ENCODE results near the gene ANKRD66.

The ANKRD66 gene

DNA sequence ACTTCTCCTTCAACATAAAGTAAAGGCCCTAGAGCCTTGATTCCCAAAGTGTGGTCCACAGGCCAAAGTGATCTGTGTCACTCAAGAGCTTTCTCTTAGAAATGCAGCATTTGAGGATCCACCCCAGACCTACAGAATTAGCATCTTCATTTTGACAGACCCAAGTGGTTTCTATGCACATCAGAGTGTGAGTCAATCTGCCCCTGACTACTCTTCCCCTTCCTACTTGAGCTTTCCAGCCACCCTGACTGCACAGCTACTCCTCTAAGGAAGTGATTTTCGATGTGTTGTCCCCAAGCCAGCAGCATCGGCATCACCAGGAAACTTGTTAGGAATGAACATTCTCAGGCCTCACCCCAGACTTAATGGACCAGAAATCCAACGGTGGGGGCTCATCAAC is 49.1 kb downstream of the ANKRD66 start:
- ChIA-PET POLR2A (no interaction called here), CTCF (no interaction called here)
- DNase-seq (ENCODE audit: extremely low spot score) = no peak
- TF ChIP-seq, protein P1, sequence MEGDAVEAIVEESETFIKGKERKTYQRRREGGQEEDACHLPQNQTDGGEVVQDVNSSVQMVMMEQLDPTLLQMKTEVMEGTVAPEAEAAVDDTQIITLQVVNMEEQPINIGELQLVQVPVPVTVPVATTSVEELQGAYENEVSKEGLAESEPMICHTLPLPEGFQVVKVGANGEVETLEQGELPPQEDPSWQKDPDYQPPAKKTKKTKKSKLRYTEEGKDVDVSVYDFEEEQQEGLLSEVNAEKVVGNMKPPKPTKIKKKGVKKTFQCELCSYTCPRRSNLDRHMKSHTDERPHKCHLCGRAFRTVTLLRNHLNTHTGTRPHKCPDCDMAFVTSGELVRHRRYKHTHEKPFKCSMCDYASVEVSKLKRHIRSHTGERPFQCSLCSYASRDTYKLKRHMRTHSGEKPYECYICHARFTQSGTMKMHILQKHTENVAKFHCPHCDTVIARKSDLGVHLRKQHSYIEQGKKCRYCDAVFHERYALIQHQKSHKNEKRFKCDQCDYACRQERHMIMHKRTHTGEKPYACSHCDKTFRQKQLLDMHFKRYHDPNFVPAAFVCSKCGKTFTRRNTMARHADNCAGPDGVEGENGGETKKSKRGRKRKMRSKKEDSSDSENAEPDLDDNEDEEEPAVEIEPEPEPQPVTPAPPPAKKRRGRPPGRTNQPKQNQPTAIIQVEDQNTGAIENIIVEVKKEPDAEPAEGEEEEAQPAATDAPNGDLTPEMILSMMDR (IDR thresholded peaks at IDR 0.05; ENCODE audit: control extremely low read depth, extremely low read depth, low read depth, missing control alignments) = no peak

DNA sequence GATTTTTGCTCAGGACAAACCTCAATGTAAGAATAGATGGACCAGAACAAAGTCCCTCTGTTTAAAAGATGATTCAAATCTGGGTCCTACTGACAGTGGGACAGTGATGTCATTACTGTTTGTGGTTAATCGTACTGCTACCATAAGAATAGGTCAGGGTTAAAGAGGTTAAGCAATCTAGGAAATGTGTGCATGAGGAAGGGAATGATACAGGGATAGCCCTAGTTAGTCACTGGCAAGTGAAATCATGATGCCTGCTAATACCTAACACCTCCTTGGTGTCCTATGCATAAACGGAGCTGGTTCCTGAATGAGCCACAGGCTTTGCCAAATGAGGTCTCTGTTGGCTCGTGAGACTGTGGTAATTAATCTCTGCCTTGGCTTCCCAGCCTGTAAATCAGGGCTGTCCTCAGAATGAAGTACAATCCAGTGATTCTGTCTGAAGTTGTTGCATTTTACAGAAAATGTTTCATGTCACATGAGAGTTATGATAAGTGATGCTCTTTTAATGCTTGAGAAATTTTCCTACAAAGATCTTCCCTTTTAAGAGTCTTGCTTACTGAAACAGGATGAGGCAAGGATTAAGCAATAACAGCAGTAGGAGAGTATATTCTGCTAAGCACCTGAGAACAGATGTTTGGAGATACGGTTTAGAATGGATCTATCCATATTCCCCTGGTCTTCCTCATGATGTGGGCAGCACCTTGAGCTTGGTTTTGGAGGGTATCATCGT is 50.3 kb downstream of the ANKRD66 start:
- ChIA-PET POLR2A (no interaction called here), CTCF (no interaction called here)
- TF ChIP-seq, protein P1 (IDR thresholded peaks at IDR 0.05; ENCODE audit: control extremely low read depth, extremely low read depth, low read depth, missing control alignments) = no peak
- no peak for DNase-seq (ENCODE audit: extremely low spot score)

DNA sequence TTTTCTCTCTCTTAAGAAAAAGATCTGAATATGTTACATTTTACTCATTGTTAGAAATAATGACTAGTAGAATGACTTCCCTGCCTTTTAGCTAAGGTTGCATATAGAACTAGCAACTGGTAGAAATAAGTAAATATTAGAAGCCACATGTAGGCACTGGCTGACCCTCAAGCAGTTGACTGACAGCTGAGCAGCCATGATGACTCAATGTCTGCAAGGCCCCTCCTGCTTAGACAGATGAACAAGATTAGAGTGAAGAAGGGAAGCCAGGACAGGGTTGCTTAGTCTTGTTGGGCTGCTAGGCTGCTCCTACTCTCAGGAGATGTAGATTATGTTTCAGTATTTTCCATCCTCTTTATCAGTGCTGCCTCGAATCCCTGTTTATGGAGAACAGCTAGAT is 52.9 kb downstream of the ANKRD66 start:
- DNase-seq (ENCODE audit: extremely low spot score) = no peak
- POLR2A ChIA-PET = no interaction called here
- CTCF ChIA-PET = no interaction called here
- TF ChIP-seq, protein P1 (IDR thresholded peaks at IDR 0.05; ENCODE audit: control extremely low read depth, extremely low read depth, low read depth, missing control alignments) = no peak

DNA sequence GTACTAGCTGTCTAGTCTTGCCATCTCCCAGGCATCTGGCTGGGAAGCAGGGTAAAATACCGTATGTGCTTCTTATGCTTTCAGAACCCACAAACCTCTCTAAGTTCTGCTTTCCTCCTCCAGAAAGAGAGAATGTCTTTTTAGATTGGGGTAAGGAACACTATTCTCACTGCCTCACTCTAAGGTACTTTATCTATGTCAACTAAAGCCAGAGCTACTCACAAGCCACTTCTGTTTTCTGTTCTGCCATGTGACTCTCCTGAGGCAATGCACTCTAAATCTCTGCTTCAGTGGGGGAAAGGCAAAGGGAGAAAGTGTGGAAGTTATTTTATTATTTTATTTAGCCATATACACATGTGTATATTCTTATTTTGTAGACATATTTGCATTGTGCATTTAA is 62.1 kb downstream of the ANKRD66 start:
- no peak for DNase-seq (ENCODE audit: extremely low spot score)
- ChIA-PET CTCF (no interaction called here), POLR2A (no interaction called here)
- TF ChIP-seq, protein P1 (IDR thresholded peaks at IDR 0.05; ENCODE audit: control extremely low read depth, extremely low read depth, low read depth, missing control alignments) = no peak
